ENCODE measurements around the gene MAMDC2.

DNA sequence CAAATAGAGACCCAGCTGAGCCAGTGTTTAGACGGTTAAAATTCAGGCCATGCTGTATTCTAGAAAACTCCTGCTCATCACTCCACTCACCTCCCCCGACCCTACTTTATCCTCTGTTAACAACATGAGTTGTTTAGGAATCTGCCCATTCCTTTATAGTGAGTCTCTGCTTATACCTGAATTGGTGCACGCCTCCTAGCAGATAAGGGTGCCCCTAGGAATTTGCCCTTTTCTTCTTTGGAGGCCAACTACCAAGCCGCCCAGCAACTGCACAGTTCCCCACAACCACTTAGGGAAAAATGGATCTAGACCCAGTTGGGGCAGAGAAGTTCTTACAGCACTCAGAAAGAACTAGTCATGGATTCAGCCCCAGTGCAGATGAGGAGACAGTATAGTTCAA, 102.3 kb downstream of the MAMDC2 start:
- no peak for TF ChIP-seq CTCF (conservative IDR thresholded peaks at IDR 0.05 in 1 of 2, IDR thresholded peaks at IDR 0.05 in 1 of 2; ENCODE audit: extremely low read depth in 1 of 2, insufficient read depth in 1 of 2, low read depth in 1 of 2, low read length in 2 of 2)
- TF ChIP-seq EZH2 (IDR thresholded peaks at IDR 0.05; ENCODE audit: borderline replicate concordance, low read length), result no peak

Data from mammary epithelial cell (primary cell).